GM19328 (cell line): ENCODE data around the gene TDP1.

Source experiments
- ATAC-seq: cut with Tn5 transposase; IDR thresholded peaks from one replicate; pipeline ENCODE4 v1.9.1; 2021; ENCODE audit warnings: mild to moderate bottlenecking, moderate library complexity; ENCODE audit not compliant: unreplicated experiment

TDP1 gene

GRCh38 chr14:89936654-89937185, 19.0 kb upstream of the TDP1 start:
- ATAC-seq, result no peak

- ATAC-seq, result no peak
Observed at GRCh38 chr14:89941830-89942377, 13.8 kb upstream of the TDP1 start.

DNA sequence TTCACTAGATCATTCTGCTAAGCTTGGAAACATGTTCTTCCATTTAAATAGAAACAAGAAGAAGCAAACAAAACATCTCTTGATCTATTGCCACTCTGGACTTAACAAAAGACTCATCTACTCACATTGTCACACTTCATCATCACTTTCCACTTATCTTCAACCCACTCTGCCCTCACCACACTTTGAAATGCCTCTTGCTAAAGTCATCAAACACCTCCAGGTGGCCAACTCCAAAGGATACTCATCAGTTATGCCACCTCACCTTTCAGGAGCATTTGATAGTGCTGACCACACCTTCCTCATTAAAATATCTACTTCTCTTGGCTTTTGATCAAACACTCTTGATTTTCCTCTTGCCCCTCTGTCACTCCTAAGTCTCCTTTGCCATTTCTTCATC, 8.4 kb upstream of the TDP1 start:
- ATAC-seq, result no peak

DNA sequence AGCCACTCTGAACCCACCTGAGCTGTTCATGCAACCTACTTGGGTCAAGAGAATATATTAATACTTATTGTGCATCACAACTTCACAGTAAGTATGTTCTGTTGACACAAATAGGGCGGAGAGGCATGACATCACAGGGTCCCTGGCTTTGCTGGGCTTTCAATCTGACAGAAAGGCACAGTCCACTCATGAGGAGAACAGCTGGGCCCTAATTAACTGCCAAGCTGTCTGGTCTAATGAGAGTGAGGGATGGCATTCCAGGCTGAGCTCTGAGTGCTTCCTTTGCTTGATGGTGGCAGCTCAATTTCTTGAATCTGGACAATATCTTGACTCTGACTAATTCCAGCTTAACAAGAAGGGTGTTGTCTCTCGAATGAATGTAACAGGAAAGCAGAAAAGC, 3.2 kb upstream of the TDP1 start:
- ATAC-seq, result no peak

- ATAC-seq, result no peak
Observed at GRCh38 chr14:89953602-89954001, 2.1 kb upstream of the TDP1 start.

DNA sequence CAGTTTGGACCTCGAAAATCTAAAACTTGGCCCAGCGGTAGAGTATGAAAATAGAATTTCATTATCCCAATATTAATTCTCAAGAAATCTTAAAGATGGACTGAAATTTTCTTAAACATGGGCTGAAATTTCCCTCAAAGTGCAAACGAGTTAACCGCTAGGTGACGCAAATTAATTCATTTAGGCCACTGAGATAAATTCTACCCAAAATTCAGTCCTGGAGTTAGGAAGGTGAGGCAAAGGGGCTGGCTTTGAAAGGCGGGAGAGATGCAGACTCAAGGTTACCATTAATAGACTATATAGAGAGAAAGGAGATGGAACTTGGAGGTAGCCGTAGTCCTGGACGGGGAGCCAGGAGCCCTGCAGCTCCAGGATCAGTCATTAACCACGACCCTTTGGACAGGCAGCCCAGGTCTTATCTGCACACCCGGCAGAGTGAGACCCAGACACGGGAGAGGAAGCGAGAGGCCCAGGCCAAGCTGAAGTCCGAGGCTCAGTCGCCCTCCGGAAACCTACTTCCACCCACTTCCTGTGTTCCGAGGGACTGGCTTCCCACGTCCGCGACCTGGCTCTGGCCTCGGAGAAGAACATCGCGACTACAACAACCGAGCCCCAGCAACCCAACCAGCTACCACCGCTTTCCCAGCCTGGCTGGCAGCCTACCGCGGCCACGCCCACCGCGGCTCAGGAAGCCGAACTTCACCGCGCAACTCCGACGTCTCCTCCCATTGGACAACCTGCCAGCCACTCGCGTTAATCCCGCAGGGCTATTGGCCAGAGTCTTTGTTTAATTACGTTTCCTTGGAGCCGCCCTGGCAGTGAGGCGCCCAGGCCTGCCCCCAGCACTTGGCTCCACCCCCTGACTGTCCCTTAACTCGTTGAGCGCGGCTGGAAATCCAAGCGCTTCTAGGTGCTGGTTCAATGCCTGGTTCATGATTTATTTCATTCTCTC, 1.4 kb upstream of the TDP1 start, which contains the start of gene EFCAB11:
EFCAB11 (minus strand) TSS at position 661 of the 952 bp plus-strand sequence; CDS start at position 591, 70 bp downstream.
- ATAC-seq, result peak; percentile 82

DNA sequence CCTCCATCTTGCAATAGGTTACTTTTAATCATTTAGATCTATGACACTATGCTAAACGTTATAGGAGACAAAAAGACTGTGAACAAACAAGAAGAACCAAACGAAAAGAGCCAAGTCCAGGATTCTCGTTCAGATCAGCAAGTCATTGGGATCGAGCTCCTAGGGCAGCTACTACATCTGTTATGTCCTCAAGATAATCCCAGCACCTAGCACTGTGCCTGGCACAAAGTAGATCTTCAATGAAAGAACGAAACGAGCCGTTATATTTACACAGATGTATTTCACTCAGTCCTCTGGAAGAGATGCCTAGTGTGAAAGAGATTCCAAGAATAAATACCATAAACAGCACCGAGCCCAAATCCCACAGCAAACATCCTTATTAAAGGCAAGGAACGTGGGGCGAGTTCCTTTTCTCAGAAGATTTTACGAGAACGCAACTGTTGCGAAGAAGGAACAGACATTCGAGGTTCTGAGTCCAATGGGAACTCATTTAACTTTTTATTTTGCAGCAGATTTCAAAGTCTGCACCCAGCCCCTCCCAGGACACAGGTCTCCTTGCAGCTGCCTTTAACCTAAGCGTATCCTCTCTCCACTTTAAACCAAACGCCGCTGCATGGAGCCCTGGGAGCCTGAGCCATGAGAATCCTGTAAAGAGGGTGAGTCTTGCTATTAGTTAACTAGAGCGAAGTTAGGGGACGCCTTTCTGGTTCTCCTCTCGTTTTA, 544 bp upstream of the TDP1 start:
- ATAC-seq, result peak; percentile 8

- ATAC-seq, result no peak
Observed at GRCh38 chr14:89956661-89957009, 908 bp downstream of the TDP1 start.

- no peak for ATAC-seq
Observed at GRCh38 chr14:89957376-89957775, 1.6 kb downstream of the TDP1 start.

GRCh38 chr14:89957791-89958190, 2.1 kb downstream of the TDP1 start:
- no peak for ATAC-seq

DNA sequence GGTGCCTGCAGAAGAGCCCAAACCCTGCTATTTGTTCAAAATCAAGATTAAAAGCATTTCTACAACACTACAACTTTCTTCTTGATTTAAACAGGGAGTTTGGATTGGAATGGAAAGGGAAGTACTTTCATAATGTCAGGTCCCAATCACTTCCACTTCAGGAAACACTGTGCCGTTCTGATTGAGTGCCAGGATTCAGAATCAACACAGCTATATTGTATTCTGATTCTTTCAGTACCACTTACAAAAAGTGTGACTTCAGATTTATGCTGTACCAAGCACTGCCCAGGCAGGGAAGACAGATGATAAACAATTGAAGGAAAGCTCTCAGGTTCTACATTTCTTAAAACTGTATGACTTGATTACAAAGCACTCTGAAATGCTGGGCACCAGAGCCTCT, 3.2 kb downstream of the TDP1 start:
- no peak for ATAC-seq

DNA sequence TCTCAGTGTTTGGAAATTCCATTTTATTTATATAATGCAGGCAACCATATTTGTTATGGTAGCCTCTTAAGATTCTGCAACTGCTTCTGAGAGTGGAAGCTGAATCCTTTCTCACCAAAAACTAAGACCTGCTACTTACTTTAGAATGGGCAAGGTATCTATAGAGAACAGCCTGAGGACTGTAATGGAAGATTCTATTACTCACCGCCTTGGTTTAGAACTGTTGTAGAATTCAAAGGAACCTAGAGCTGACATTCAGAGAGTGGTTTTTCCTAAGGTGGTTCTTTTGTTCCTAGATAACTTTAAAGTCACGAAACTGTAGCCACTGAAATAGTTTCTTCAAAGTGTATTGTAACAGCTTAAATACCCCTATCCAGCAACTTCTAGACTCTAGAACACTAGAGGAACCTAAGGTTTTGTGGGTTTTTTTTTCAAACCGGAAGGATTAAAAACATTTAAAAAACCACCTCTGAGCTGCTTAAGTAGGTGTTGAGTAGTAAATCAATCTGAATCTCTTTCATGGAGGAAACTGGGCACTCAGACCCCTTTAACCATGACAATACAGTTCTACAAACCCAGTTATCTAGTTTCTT, 4.2 kb downstream of the TDP1 start:
- no peak for ATAC-seq

- ATAC-seq, result no peak
Observed at GRCh38 chr14:89960914-89961313, 5.2 kb downstream of the TDP1 start.

- ATAC-seq, result no peak
Observed at GRCh38 chr14:89963288-89963978, 7.7 kb downstream of the TDP1 start.

DNA sequence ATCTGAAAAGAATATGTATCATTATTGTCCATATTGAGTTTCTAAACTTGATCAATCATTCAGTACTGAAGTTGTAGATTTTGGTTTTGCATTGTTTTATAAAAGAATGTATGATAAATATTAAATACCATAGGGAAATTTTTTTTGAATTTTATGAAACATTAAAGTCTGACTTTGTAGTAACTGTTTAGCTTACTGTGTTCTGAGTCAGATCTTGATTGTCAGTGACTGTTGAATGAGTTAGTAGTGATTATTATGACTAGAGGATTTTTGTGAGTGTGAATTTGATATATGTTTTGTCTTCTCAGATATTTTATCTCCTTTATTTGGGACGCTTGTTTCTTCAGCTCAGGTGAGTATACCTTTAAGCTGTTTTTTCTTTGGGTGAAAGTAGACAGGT, 10.1 kb downstream of the TDP1 start:
- ATAC-seq, result no peak

- no peak for ATAC-seq
Observed at GRCh38 chr14:89973234-89973823, 17.6 kb downstream of the TDP1 start.

GRCh38 chr14:89977668-89978067, 21.9 kb downstream of the TDP1 start:
- ATAC-seq, result no peak

GRCh38 chr14:89978656-89979055, 22.9 kb downstream of the TDP1 start:
- ATAC-seq, result no peak

DNA sequence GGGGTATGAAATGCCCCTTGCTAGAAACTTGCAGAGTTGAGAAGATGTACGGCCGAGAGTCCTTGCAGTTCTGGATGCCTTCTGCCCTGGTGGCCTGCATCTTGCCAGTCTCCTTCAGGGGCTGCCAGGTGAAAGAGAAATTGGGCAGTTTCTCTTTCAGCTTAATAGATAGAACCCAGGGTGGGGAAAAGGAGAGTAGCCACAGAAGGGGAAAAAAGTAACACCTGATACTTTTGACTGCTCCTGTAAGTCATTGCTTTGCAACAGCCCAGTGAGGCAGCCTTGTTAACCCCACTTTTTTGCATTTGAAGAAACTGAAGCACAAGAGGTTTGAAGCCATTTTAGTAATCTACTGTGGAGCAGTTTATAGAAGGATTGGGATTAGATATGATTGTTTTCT, 27.6 kb downstream of the TDP1 start:
- ATAC-seq, result no peak
